Fibroblast of lung (primary cell): ENCODE results near the gene B3GNT9. TPM values are rescaled to one million over a fixed set of nuclear protein-coding genes. Genes with fewer than 3 reads are reported as not detected.

Experiments
- DNase-seq, 2 donors: peaks; one replicate each; pipeline versions ENCODE4 v3.0.0 to v3.0.0-alpha.2; 2010; ENCODE audit warnings: low read depth in 2 of 2
- H2AFZ ChIP-seq: 2 replicates; pipeline ENCODE4 v1.5.1; 2012; ENCODE audit warnings: low read length, control low read depth, inconsistent platforms
- H3K27ac ChIP-seq: 2 replicates; pipeline ENCODE4 v1.5.1; 2011; ENCODE audit warnings: low read length, control low read depth; ENCODE audit not compliant: insufficient read depth
- H3K27me3 ChIP-seq: 2 replicates; pipeline ENCODE4 v1.5.1; 2011; ENCODE audit warnings: mild to moderate bottlenecking, low read length; ENCODE audit not compliant: control insufficient read depth, insufficient read depth
- H3K36me3 ChIP-seq: 2 replicates; pipeline ENCODE4 v1.5.1; 2011; ENCODE audit warnings: low read length; ENCODE audit not compliant: control insufficient read depth, insufficient read depth
- H3K4me1 ChIP-seq: 2 replicates; pipeline ENCODE4 v1.5.1; 2011; ENCODE audit warnings: low read length; ENCODE audit not compliant: control insufficient read depth, insufficient read depth; ENCODE audit errors: extremely low read depth
- H3K4me2 ChIP-seq: 2 replicates; pipeline ENCODE4 v1.5.1; 2011; ENCODE audit warnings: low read length, control low read depth; ENCODE audit not compliant: insufficient read depth; ENCODE audit errors: extremely low read depth
- H3K4me3 ChIP-seq, 4 experiments: fragments of 200-600 bp in 1 of 4; sonication (generic) in 1 of 4; replicated peaks in 1 of 4; 2 replicates each; pipeline ENCODE4 v1.5.1; 2011 to 2016; ENCODE audit warnings: low read length in 4 of 4, low read depth in 3 of 4, mild to moderate bottlenecking in 3 of 4, control low read depth in 2 of 4, inconsistent platforms in 1 of 4, mixed read lengths in 1 of 4; ENCODE audit not compliant: insufficient read depth in 1 of 4; ENCODE audit errors: control extremely low read depth in 1 of 4
- H3K79me2 ChIP-seq: 2 replicates; pipeline ENCODE4 v1.5.1; 2012; ENCODE audit warnings: mild to moderate bottlenecking, low read length, inconsistent platforms; ENCODE audit not compliant: control insufficient read depth, insufficient read depth
- H3K9ac ChIP-seq: 2 replicates; pipeline ENCODE4 v1.5.1; 2011; ENCODE audit warnings: mild to moderate bottlenecking, low read length, control low read depth; ENCODE audit not compliant: insufficient read depth
- H3K9me3 ChIP-seq: 2 replicates; pipeline ENCODE4 v1.5.1; 2012; ENCODE audit warnings: low read depth, low read length; ENCODE audit not compliant: control insufficient read depth, insufficient read depth
- H4K20me1 ChIP-seq: 2 replicates; pipeline ENCODE4 v1.5.1; 2011; ENCODE audit warnings: low read length; ENCODE audit not compliant: control insufficient read depth, insufficient read depth; ENCODE audit errors: extremely low read depth
- CTCF ChIP-seq, 2 donors: IDR thresholded peaks in 1 of 2; conservative IDR thresholded peaks in 1 of 2; 1 replicate in 1 of 2; 2 replicates in 1 of 2; pipeline ENCODE4 v1.5.1; 2011 to 2012; ENCODE audit warnings: low read length in 2 of 2, control low read depth in 1 of 2, inconsistent platforms in 1 of 2, low read depth in 1 of 2, mild to moderate bottlenecking in 1 of 2
- EZH2 ChIP-seq: IDR thresholded peaks from 2 replicates; pipeline ENCODE4 v1.5.1; 2012; ENCODE audit warnings: low read length, control low read depth, mild to moderate bottlenecking; ENCODE audit errors: missing control alignments
- polyA plus RNA-seq, 2 donors: library from polyadenylated mRNA; depleted of rRNA in 1 of 2; stranded (reverse) in 1 of 2; unstranded in 1 of 2; fragments of >200 nt; gene quantifications; 2 replicates each; pipeline ENCODE4 v1.2.1, GENCODE V29; 2011 to 2012; ENCODE audit warnings: missing spikeins in 1 of 2
- total RNA-seq: library from RNA; depleted of rRNA; stranded (reverse); fragments of >200 nt; gene quantifications from 2 replicates; pipeline ENCODE4 v1.2.1, GENCODE V29; 2014

B3GNT9 gene
- total and polyA plus RNA-seq, 2 donors (not counting 1 experiment from before 2014, with no cell fraction given): 29.6 to 34.7 TPM

- H3K4me3 ChIP-seq: peak overlapping the region; percentile 20 to 50 (median 43)
- peak overlapping the region; percentile 63 for H3K9ac ChIP-seq
- no peaks in the 10 kb centered on the region for H4K20me1 ChIP-seq
- TF ChIP-seq CTCF (conservative IDR thresholded peaks at IDR 0.05 in 1 of 2, IDR thresholded peaks at IDR 0.05 in 1 of 2; ENCODE audit: low read depth in 1 of 2, low read length in 2 of 2) (no peak), EZH2 (no peak)
- peaks cover 2% of the 10 kb centered on the region for H3K36me3 ChIP-seq
- H2AFZ ChIP-seq: peak overlapping the region; percentile 13
- H3K27ac ChIP-seq: peak overlapping the region; percentile 76
- no peaks in the 10 kb centered on the region for H3K79me2 ChIP-seq
- no peaks in the 10 kb centered on the region for H3K9me3 ChIP-seq
- H3K4me2 ChIP-seq: peak overlapping the region; percentile 73
- DNase-seq: peak; percentile 33 to 46
- H3K27me3 ChIP-seq: no peaks in the 10 kb centered on the region
- H3K4me1 ChIP-seq: peaks cover 15% of the 10 kb centered on the region
Observed at GRCh38 chr16:67170949-67171649, 20.3 kb upstream of the B3GNT9 start.

GRCh38 chr16:67170168-67170948 is 19.6 kb upstream of the B3GNT9 start, which contains the start of gene NOL3:
TSS of gene NOL3 (plus strand) at chr16:67170538.
- H3K4me1 ChIP-seq: peaks cover 15% of the 10 kb centered on the region
- H3K4me3 ChIP-seq: peak within 1 kb of the TSS; percentile 20 to 55 (median 43)
- H3K79me2 ChIP-seq: no peaks in the 10 kb centered on the region
- DNase-seq: peak; percentile 80 to 89
- TF ChIP-seq CTCF (conservative IDR thresholded peaks at IDR 0.05 in 1 of 2, IDR thresholded peaks at IDR 0.05 in 1 of 2; ENCODE audit: low read depth in 1 of 2, low read length in 2 of 2) (no peak), EZH2 (no peak)
- no peaks in the 10 kb centered on the region for H3K9me3 ChIP-seq
- H3K9ac ChIP-seq: peak within 1 kb of the TSS; percentile 63
- H3K36me3 ChIP-seq: peaks cover 2% of the 10 kb centered on the region
- peak within 1 kb of the TSS; percentile 80 for H3K4me2 ChIP-seq
- no peaks in the 10 kb centered on the region for H4K20me1 ChIP-seq
- H2AFZ ChIP-seq: peak within 1 kb of the TSS; percentile 13
- H3K27ac ChIP-seq: peak within 1 kb of the TSS; percentile 76
- no peaks in the 10 kb centered on the region for H3K27me3 ChIP-seq

- Histone ChIP-seq H3K27me3 (no peaks in the 10 kb centered on the region), H3K4me1 (peaks cover 15% of the 10 kb centered on the region), H3K9ac (peak overlapping the region; percentile 16), H3K36me3 (no peaks in the 10 kb centered on the region), H3K27ac (peak overlapping the region; percentile 52), H3K4me2 (peak overlapping the region; percentile 80), H4K20me1 (no peaks in the 10 kb centered on the region), H3K9me3 (no peaks in the 10 kb centered on the region), H3K79me2 (no peaks in the 10 kb centered on the region), H3K4me3 (peak overlapping the region in 3 of 4 experiments; percentile 16 to 55 (median 26)), H2AFZ (no peak overlapping the region)
- peak; percentile 52 to 66 for TF ChIP-seq CTCF (conservative IDR thresholded peaks at IDR 0.05 in 1 of 2, IDR thresholded peaks at IDR 0.05 in 1 of 2; ENCODE audit: low read depth in 1 of 2, low read length in 2 of 2)
- no peak for TF ChIP-seq EZH2
- peak in 1 of 2 donors; percentile 17 for DNase-seq
Observed at GRCh38 chr16:67169642-67170167, 18.9 kb upstream of the B3GNT9 start.
